Suppressor macrophage treated with lipopolysaccharide for 4 hours (primary cell): ENCODE measurements around the gene LINC01488.

Source experiments
- DNase-seq: peaks from one replicate; pipeline ENCODE4 v3.0.0-alpha.2; 2020

Gene LINC01488

GRCh38 chr11:69482322-69482721 lies 859 bp downstream of the LINC01488 start:
- DNase-seq, result no peak

- no peak for DNase-seq
Measured at GRCh38 chr11:69483170-69483569, 1.7 kb downstream of the LINC01488 start.

DNA sequence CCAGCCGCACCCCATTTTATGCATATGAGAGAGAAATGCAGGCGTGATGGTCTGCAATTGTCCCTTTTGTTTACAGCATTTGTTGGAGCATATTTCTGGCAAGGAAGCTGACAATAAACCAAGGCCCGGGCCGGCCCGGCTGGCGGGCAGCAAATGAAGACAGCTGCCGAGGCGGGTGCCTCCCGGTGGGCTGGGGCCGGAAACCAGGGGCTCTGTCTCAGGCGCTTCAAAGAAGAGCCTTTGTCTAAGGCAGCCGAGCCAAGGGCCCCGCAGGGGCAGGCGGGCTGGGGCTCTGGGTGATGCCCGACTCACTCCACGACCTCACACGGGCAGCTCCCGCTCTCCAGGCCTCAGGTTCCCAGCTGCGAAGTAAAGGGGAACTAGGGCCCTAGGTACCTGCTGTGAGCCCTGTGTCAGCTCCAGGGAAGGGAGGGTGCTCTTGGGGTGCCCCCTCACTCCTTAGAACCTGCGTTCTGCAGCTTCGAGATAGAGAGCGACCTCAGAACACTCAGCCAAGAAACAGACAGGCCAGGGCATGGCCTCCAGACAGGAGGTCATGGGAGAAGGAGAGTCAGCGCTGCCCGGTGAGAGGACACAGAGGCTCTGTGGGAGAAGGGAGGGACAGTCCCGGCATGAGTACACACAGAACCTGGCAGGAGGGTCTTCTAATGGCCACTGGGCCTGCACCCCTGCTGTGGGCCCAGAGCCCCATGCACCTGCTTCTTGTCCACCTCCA lies 2.4 kb downstream of the LINC01488 start:
- DNase-seq, result no peak

- no peak for DNase-seq
Measured at GRCh38 chr11:69484427-69485259, 3.2 kb downstream of the LINC01488 start.

DNA sequence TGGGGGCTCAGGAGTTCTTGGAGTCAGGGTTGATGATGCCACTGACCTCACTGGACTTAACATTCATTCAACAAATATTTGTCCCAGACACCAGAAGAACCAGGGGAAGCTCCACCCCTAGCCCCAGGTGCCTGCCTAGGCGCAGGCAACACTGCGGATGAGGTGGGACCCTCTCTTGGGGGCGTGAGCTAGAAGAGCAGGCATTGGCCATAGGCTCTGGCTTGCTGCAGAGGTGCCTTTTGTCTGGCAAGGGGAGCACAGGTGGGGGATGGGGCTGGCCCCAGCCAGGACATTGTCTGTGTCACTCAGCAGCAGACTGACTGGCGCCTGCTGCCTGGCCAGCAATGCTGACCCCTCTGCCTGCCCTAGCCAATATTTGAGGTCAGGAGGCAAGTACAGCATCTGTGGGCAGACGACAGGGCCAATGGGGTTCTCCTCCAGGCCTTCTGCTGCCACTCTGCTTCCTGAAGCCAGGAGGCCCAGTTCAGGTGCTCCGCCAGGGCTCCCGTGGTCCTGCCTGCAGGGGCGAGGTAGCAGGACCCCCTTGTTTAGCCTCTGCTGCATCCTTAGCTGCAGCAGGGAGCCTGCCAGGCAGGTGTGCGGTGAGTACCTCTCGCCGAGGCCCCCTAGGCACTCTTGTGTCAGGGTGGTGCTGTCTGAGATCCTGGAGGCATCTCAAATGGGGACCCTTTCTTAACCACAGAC lies 4.0 kb downstream of the LINC01488 start:
- DNase-seq, result no peak

GRCh38 chr11:69486056-69486772 lies 4.8 kb downstream of the LINC01488 start:
- DNase-seq, result no peak

DNA sequence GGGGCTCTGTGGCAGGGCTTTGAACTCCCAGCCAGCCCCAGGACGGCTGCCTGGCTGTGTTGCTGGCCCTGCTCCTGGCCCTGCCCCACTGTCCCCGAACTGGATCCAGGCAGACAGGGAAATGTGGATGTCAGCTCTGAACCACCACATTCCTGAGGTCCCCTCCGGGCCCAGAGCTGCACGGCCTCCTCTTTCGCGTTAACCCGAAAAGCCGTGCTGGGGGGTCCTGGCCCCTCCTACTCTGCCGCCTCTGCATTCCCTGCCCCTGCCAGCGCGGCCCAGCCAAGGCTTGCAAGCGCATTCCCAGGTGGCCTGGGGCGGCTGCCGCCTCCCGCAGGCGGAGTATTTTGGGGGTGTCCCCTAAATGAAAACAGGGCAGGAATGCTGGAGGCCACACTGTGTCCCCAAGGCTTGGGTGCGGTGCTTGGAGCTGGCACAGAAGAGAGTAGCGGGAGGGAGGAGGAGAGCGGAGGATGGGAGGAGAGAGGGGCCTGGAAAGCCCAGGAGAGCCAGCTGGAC lies 5.4 kb downstream of the LINC01488 start:
- no peak for DNase-seq

DNA sequence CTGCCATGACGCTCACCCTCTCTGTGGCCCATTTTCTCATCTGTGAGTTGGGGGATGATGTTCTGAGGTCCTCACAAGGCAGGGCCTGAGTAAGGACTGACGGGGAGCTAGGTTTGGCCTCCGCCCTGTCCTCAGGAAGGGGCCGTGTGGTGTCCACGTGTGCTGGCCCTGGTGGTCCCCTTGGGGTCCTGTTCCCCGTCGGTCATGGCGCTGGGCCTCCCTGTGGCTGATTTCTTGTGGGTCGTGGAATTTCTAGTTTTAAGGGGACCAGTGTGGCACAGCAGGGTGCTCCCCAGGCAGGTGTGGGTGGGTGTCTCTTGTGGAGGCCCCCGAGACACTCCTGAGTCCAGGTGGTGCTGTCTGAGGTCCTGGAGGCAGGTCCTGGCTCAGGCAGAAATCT lies 5.9 kb downstream of the LINC01488 start:
- DNase-seq, result no peak

DNA sequence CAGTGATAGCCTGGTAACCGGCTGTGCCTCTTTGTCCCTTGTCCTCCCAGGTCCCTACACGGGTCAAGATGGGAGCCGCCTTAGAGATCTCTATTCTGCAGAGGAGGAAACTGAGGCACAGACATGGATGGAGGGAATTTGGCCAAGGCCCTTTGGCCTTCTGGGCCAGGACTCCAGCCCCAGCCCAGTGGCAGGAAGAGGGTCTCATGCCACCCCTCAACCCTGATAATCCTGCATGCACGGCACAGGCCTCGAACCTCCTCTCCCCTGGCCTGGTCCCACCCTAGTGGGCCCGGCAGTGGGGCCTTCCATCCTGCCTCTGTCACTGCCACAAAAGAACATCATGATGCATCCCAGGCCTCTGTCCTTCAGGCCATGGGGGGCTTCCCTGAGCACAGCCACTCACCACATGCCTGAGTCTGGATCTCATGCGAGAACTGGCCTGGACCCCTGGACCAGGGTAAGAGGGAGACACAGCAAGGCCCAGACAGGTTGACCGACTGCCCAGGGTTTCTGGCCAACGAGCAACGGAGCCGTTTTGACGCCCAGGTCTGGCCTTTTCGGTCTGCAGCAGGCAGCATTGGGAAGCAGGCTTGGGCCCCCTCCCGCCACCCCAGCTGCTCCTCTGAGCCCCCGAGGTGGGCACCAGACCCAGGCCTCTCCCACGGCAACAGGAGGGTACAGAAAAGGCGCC lies 6.5 kb downstream of the LINC01488 start:
- DNase-seq, result no peak

- DNase-seq, result no peak
Measured at GRCh38 chr11:69488543-69488940, 7.1 kb downstream of the LINC01488 start.

- no peak for DNase-seq
Measured at GRCh38 chr11:69489031-69489745, 7.7 kb downstream of the LINC01488 start.

GRCh38 chr11:69489746-69490365 lies 8.4 kb downstream of the LINC01488 start:
- DNase-seq, result no peak

- DNase-seq, result no peak
Measured at GRCh38 chr11:69490516-69490915, 9.1 kb downstream of the LINC01488 start.

DNA sequence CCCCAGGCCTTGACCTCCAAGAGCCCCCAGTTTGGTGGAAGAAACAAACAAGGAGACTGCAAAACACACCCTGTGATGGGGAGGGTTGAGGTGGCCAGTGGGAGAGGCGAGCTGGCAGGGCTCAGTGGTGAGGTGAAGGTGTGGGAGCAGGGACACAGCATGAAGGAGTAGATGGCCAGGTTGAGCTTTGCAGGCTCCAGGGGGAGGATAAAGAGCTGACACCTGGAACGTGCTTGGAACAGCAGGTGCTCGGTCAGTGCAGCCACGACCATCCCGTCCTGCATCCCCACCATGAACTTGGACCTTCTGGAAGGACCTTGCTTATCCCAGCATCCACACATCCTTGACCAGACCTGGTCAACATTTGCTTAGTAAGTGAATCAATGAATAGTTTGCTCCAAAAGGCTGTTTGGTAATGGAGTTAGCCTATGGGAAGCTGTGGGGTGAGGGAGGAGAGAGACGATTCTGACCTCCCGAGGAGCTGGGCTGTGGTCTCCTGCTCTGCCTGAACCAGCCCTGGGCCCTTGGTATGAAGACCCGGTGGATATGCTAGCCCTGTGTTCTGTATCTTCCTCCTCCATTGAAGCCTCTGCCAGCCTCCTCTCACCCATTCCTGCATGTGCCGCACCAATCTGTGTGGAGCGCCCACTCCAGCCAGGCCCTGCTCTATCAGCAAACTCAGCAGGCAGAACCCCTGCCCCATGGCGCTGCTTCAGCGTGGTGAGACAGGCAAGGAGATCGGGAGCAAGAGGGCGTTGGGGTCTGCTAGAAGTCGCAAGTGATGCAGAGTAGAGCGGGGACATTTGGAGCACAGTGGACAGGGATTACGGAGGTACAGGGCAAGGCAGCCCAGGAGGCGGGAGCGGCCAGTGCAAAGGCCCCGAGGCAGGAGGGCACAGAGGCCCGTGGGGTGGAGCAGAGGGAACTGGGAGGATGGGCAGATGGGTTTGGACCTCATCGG lies 9.9 kb downstream of the LINC01488 start:
- no peak for DNase-seq

GRCh38 chr11:69492201-69492991 lies 10.9 kb downstream of the LINC01488 start:
- no peak for DNase-seq

- DNase-seq, result no peak
Measured at GRCh38 chr11:69493931-69494821, 12.7 kb downstream of the LINC01488 start.

- no peak for DNase-seq
Measured at GRCh38 chr11:69494851-69495250, 13.4 kb downstream of the LINC01488 start.
